ENCODE measurements around the gene LNPEP.

Gene LNPEP

DNA sequence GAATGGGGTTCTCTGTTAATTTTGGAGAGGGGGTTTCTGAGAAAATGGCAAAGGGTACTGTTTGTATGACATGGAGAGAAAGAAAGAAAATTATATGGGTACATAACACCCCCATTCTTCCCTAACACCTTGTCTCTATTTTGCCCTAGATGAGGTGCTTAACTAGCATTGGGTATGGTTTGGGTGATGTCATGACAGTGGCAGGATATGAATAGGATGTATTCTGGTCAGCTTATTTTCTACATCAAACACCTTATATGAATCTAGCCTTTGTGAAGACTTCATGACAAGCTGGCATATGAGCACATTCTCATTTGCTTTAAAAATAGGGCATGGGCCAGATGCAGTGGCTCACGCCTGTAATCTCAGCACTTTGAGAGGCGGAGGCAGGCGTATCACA, 58.6 kb downstream of the LNPEP start:
- in situ Hi-C loops (cut with MboI; ENCODE audit: low sequenced_read_pairs) = no loop called here

DNA sequence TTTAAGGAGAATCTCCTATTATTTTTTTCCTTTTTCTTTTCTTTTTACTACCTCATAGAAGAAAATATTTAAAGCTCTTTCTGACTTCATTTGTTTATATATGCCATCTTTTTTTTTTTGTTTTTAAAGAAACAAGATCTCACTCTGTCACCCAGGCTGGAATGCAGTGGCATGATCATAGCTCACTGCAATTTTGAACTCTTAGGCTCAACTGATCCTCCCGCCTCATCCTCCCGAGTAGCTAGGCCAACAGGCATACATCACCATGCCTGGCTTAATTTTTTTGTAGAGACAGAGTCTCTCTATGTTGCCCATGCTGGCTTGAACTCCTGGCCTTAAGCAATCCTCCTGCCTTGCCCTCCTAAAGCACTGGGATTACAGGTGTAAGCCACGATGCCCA, 59.5 kb downstream of the LNPEP start:
- in situ Hi-C loops (cut with MboI; ENCODE audit: low sequenced_read_pairs) = no loop called here

DNA sequence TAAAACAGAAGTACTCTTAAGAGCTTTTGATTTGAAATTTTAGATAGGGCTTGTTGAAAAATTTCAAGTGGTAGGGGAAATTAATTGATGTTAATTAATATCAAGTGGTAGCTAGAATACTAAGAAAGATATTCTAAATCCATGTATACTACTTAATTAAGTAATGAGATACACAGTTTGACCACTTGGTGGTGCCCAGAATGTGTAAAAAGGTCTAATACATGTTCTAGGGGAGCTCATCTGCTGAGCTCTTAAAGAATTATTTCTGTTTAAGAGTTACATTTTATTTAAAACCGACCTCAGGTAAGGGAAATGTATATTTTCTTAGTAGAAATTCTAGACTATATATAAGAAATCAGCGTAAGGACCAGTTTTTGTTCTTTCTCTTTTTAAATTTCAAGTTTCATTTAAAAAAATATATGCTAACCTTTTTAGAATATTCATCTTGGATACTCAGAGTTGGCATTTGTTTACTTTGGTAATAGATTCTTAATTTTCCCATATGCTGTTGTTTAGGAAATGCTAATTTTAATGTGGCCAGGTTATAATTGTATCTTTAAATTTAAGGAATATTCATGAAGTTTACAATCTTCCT, 61.5 kb downstream of the LNPEP start:
- in situ Hi-C loops (cut with MboI; ENCODE audit: low sequenced_read_pairs) = no loop called here

DNA sequence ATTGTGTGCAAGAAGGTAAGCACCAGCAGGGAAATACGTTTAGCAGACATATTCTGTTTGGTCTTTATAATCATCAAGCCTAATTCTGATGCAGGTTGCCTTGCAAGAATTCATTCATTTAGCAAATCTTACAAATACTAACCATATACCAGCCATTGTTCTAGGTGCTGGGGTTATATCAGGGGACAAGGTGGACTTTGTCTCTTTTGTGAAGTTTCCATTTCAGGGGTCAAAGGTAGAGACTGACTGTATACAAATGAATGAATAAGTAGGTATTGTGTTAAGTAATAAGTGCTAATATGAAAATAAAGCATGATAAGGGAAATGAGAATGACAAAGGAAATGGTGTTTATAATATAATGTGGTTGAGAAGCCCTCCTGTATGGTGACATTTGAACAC, 64.0 kb downstream of the LNPEP start:
- in situ Hi-C loops (cut with MboI; ENCODE audit: low sequenced_read_pairs) = no loop called here

DNA sequence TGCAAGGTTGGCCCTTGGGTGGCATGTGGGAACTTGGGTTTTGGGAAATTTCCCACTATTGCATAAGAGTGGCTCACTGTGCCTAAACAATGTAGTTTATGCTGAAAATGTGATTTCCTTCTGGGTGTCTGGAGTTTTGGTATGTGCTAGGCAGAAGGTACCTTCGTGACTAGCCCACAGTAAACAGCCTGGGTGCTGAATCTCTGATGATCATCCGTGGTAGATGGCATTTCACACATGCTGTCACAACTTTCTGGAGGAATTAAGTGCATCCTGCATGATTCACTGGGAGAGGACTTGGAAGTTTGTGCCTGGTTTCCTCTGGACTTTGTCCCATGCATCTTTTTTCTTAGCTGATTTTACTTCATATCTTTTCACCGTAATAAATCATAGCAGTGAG, 64.5 kb downstream of the LNPEP start:
- in situ Hi-C loops (cut with MboI; ENCODE audit: low sequenced_read_pairs) = no loop called here

DNA sequence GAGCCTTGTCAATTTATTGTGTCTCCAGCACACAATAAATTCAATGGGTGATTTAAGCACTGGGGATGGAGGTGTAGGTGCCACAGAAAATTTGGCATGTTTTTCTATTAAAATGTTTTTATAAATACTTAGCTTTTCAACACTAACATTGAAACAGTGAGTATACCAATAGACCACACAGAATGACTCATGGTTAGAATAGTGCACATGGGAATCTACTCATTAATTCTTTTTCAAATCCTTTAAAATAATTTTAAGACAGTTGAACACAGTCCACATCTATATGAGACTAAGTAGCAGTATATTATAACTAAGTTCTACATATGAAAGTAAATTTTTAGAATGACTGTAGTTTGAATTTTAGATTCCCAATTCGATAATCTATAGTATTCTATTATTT, 67.1 kb downstream of the LNPEP start:
- in situ Hi-C loops (cut with MboI; ENCODE audit: low sequenced_read_pairs) = no loop called here

DNA sequence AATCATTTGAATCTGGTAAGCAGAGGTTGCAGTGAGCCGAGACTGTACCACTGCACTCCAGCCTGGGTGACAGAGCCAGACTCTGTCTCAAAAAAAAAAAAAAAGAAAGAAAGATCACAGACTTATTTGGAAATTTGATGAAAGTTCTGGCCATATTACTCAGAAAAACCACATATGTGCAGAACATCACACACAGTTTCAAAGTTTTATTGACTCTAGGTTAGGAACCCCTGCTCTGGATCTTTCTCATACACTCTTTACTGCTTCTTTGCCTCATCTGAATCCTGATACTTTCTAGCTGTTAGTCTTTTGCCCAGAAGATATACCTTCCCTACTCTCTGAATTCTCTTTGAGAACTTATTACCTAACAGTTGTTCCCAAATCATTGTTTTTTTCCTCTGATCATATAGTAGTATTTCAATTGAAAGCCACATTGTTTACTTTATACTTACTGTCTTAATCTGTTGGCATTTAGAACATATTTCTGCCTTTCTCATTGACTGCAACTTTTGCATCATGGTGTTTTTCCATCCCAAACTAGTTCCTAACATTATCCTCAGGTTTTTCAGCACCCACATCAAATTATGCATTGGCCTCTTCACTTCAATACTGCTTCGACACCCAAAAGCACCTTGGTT, 68.7 kb downstream of the LNPEP start:
- in situ Hi-C loops (cut with MboI; ENCODE audit: low sequenced_read_pairs) = no loop called here

DNA sequence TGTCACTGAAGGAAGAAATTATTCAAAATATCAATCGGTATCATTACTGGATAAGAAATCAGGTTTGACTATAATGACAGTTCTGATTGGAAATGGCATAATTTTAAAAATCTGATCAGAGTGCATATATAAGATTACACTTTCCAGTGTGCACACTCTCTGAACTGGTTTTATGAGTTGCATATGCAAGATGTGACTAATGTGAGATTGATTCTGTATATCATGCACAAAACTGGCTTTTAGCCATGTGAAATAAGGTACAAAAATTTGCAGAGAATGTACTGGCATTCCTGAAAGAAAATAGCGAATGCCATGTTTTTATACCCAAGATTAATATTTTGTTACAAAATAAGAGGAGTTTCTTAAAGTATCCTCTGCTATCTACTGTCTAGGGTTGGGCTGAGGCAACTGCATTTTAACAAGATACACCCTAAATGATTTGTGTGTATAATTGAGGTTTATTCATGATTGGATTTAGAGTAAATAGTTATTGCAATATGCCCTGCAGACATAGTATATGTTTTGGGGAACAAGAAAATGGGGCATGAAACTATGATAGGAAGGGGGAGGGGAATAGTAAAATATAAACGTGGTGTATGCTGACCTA, 70.7 kb downstream of the LNPEP start:
- in situ Hi-C loops (cut with MboI; ENCODE audit: low sequenced_read_pairs) = no loop called here

DNA sequence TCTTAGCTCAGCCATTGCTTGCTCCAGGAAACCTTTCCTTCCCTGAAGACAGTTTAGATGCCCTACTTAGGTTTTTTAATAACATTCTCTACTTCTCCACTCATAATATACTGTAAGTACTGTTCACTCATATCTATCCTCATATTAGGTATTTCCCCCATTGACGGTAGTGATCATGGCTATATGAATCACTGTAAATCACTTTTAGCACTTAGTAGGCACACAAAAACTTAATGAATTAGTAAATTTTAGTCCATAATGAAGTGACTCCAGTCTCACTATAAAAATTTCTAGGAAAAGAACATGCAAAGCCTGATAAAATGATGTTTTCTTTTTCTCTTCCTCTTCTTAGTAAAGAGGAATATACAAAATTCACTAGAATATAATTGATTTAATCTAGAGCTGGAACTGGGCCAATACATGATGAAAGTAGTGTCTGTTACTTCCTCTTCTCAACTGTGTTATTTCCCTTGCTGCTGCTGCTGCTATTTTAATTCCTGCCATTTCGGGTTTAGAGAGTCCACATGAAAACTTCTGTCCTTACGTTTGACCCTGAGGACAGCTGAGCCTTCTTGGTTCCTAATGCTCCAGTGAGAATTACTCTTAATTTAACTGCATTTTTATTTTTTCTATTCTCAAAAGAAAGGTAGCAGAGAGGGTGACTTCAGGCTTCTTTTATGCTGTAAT, 73.5 kb downstream of the LNPEP start:
- in situ Hi-C loops (cut with MboI; ENCODE audit: low sequenced_read_pairs) = no loop called here

DNA sequence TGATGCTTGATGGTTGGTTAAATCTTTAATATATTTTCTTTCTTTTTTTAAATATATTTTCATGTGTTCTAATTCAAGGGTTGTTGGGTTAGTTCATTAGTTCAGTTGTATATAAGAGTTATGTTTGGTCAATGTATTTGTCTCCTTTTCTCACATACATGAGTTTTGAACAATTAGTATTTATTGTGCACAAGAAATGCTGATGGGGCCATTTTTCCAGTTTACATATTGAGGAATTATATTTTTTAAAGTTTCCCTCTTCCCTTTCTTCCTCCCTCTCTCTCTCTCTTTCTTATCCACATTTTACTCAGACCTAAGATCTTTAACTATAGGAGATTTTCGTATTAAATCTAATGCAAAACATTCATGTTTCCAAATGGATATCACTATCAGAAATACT, 74.0 kb downstream of the LNPEP start:
- in situ Hi-C loops (cut with MboI; ENCODE audit: low sequenced_read_pairs) = no loop called here

DNA sequence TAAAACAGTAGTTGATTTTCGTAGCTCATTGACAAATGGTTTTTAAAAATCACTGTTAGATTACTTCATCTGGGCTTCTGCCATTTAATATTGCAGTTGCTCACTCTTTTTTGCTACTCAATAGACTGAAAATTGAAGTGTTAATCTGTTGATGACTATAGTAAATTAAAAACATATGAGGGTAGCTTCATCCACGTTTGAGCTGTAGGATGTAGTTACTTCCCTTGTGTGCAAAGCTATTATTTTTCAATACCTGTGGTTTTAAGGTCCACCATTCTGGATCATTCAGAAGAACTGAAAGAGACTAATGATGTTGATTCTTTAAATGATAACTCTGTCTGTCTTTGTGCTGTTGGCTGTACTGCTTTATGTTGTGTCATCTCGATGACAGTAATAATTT, 74.7 kb downstream of the LNPEP start:
- in situ Hi-C loops (cut with MboI; ENCODE audit: low sequenced_read_pairs) = no loop called here

DNA sequence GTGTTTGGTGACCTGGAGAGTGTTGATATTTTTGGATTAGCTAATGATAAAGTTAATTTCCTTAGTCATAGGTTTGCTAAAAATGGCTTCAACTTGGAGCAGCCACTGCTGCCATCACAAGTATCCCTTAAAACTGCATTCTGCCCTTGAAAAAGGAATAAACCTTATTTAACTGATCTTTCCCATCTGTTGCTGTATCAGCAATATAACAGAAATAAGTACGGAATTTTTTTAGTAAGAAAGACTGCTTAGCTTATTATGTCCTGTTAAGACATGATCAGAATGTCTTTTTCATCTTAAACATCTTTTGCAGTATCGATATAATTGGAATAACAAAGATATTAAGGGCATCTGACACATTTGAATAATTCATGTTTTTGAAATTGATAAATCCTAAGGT, 75.7 kb downstream of the LNPEP start:
- in situ Hi-C loops (cut with MboI; ENCODE audit: low sequenced_read_pairs) = no loop called here

DNA sequence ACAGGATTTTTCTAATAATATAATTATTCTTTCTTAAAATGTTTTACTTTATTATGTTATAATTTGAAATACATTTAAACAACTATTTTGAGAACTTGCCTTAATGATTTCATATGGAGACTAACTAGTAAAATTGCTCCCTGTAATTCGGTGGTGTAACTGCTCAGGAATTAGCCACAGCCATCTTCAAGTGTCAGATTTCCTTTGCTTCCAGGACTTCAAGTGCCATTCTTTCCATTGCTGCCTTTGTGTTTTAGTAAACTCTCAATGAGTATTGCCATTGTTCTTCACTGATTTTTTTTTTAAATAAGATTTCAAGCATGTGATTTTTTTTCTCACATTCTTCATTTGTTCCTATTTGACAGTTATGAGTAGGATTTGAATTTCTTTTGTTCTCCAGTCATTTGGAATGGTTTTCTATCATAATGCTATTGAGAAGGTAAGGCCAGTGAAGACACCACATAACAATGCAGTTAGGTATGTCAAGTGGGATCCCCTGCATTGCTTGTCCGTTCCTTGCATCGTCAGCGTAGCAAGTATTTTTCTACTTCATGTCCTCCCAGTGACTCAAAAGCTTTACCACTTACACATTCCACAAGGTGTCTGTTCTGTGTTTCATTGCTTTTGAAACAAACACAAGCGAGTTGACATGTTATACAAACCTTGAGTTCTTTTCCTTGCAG, 83.7 kb downstream of the LNPEP start:
- in situ Hi-C loops (cut with MboI; ENCODE audit: low sequenced_read_pairs) = no loop called here

DNA sequence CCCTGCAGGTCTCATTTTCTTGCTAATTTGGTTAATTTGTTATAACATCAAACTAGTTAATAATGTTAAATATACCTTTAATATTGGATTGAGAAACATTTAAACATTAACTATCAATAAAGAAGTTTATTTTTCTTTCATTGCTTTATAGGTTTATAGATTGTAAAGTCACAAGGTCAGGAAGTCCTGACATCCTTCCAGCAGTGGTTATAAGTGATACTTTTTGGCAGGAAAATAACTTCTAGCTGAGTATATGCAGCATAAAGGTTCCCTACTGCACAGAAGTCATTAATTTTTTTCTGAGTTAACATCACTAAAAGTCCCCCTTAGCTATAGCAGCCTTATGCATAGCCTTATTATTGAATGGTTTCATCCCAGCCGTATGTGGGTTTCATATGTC, 85.5 kb downstream of the LNPEP start:
- in situ Hi-C loops (cut with MboI; ENCODE audit: low sequenced_read_pairs) = no loop called here

DNA sequence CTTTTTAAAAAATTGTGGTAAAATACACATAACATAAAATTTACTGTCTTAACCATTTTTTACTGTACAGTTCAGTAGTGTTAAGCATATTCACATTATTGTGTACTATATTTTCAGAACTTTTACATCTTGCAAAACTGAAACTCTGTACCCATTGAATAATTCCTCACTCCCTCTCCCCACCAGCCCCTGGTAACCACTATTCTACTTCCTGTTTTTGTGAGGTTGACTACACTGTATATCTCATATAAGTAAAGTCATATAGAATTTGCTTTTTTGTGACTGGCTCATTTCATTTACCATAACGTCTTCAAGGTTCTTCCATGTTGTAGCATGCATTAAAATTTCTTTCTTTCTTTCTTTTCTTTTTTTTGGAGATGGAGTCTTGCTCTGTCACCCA, 87.0 kb downstream of the LNPEP start:
- in situ Hi-C loops (cut with MboI; ENCODE audit: low sequenced_read_pairs) = no loop called here

DNA sequence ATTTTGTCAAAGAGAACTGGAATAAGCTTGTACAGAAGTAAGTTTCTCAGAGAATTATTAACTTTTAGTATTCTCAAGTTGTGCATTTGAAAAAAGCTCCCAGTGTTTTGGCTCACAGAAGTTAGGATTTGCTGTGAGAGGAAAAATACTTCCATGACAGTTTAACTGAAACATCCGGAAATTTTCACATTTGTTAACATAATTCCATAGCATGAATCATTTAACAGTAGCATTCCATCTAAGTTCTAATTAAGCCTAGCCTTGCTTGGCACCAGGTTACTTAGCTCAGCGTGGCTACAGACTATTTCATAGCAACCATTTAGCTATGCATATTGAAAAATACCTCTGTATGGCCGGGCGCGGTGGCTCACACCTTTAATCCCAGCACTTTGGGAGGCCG, 90.8 kb downstream of the LNPEP start:
- in situ Hi-C loops (cut with MboI; ENCODE audit: low sequenced_read_pairs) = no loop called here

DNA sequence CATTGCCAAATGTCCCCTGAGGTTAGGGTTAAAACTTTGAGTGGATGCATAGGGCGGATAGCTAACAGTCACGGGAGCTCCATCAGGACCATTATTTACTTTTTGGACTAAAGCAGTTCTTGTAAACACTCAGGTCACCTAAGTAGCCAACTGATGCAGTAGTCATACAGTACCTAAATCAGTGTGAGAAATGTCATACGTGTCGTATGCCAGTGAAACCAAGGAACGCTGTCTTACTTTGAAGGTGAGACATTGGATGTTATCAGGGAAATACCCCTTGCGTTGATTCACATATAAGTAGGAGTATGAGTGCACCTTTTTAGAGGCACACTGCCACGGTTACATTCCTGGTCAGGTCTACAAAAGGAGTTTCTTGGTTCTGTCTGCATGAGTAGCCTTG, 101.9 kb downstream of the LNPEP start:
- in situ Hi-C loops (cut with MboI; ENCODE audit: low sequenced_read_pairs) = no loop called here

DNA sequence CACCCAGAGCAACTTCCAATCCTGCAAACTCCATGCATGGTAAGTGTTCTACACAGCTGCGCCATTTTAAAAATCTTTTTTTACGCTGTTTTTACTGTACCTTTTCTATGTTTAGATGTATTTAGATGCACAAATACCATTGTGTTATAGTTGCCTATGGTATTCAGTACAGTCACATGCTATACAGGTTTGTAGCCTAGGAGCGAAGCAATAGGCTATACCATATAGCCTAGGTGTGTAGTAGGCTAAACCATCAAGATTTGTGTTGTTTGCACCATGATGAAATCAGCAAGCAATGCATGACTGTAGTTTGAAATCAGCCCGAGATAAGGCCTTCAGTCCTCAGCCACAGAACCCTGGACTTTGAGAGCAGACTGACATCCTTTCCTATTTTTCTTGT, 105.4 kb downstream of the LNPEP start:
- in situ Hi-C loops (cut with MboI; ENCODE audit: low sequenced_read_pairs) = no loop called here

DNA sequence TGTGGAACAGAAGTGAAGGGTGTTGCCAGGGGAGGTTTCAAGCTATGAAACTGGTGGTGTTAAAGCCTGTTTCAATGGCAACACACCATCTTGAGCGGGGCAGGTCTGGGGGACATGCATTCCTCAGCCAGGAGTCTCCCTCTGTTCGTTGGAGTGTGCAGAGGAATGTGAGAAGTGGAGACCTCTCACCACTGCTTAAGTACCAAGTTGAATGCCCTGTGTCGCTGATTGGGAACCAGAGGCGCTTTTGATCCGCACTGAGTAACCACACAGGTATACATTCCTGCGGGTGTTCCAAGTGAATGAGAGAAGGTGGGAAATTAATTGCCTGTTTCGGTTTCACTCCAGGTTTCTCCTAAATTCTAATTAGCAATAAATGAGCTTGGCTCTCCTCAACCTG, 107.1 kb downstream of the LNPEP start:
- in situ Hi-C loops (cut with MboI; ENCODE audit: low sequenced_read_pairs) = no loop called here

DNA sequence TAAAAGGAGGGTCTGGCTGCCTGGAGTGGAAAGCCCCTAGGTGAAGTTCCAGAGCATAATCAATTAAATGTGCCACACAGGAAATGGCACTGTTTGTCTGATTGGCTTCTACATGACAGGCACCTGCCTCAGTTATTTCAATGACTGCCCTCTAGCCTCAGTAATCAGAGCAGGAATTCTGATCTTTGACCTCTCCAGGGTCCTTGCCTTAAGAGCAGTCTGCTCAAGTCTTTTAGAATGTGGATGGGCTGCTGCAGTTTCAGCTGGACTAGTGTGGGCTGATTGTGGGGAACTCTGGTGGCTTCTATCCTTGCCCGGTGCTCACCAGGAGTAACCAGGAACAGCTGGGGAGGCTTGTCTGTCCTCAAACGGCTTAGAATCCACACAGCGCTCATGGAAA, 107.6 kb downstream of the LNPEP start:
- in situ Hi-C loops (cut with MboI; ENCODE audit: low sequenced_read_pairs) = no loop called here

DNA sequence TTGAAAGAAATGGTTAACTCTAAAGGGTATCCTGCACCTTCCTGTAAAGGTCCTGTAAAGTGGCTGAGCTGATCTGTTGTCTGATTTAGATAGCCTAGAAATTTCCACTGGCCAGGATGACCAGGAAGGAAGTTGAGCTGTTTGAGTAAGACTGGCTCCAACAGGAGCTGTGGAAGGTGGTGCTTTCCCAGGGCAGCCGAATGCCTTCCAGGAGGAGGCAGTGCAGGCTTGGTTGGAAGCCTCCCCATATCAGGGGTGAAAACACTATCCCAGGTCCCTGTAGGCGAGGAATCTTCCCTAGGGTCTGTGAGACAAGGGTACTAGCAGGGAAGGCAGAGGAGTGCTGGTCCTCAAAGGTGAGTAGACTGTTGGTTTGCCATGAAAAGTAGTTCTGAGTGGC, 108.2 kb downstream of the LNPEP start:
- in situ Hi-C loops (cut with MboI; ENCODE audit: low sequenced_read_pairs) = no loop called here

Measured in HL-60/S4 treated with retinoic acid at 250 ng/mL for 4 days and 3 days (cell line).